SK-N-SH (cell line): ENCODE data around the gene CLCN2. TPM values are rescaled to one million over a fixed set of nuclear protein-coding genes. Genes with fewer than 3 reads are reported as not detected.

ENCODE experiments used
- CTCF ChIA-PET: fragments of 300-600, 350-600 bp; formaldehyde crosslinking; extraction: SDS; loops from one replicate; lab custom pipeline; 2021; lab: Yijun Ruan, JAX
- POLR2A ChIA-PET: fragments of 350-600 bp; sonication (Branson Sonifier 250); formaldehyde crosslinking; extraction: SDS; loops from one replicate; lab custom pipeline; 2020; ENCODE audit warnings: antibody characterized with exemption, inconsistent platforms; lab: Yijun Ruan, JAX
- DNase-seq: peaks from one replicate; pipeline ENCODE4 v3.0.0; 2012
- H2AFZ ChIP-seq: fragments of 200-600 bp; sonication (generic); 2 replicates; pipeline ENCODE4 v1.8.1; 2016; ENCODE audit warnings: antibody characterized with exemption, mild to moderate bottlenecking, low read depth
- H3F3A ChIP-seq: fragments of 200-600 bp; sonication (generic); replicated peaks from 2 replicates; pipeline ENCODE3; 2016; ENCODE audit warnings: antibody characterized with exemption, mild to moderate bottlenecking; ENCODE audit not compliant: insufficient read depth
- H3K27ac ChIP-seq, 2 experiments: fragments of 200-500 bp in 1 of 2; fragments of 200-600 bp in 1 of 2; sonication (Bioruptor generic) in 1 of 2; sonication (generic), shearing (Covaris generic) in 1 of 2; 2 replicates each; pipeline versions ENCODE4 v1.5.1 to v1.6.1; 2014 to 2016; ENCODE audit warnings: low read depth in 2 of 2, inconsistent platforms in 1 of 2, low read length in 1 of 2, mild to moderate bottlenecking in 1 of 2, mixed read lengths in 1 of 2
- H3K27me3 ChIP-seq: fragments of 200-600 bp; sonication (generic), shearing (Covaris generic); 2 replicates; pipeline ENCODE4 v1.6.1; 2016; ENCODE audit warnings: mixed run types; ENCODE audit not compliant: insufficient read depth
- H3K36me3 ChIP-seq, 2 experiments: fragments of 200-500 bp in 1 of 2; fragments of 200-600 bp in 1 of 2; sonication (Bioruptor generic) in 1 of 2; sonication (generic) in 1 of 2; replicated peaks in 1 of 2; 2 replicates each; pipeline versions ENCODE3 to v1.5.1; 2014 to 2016; ENCODE audit warnings: low read length in 1 of 2, mild to moderate bottlenecking in 1 of 2; ENCODE audit not compliant: insufficient read depth in 2 of 2, control insufficient read depth in 1 of 2
- H3K4me1 ChIP-seq, 2 experiments: fragments of 200-500 bp in 1 of 2; fragments of 200-600 bp in 1 of 2; sonication (Bioruptor generic) in 1 of 2; sonication (generic), shearing (Covaris generic) in 1 of 2; 2 replicates each; pipeline versions ENCODE4 v1.5.1 to v1.6.1; 2014 to 2016; ENCODE audit warnings: low read depth in 1 of 2, low read length in 1 of 2, mixed run types in 1 of 2; ENCODE audit not compliant: insufficient read depth in 2 of 2, control insufficient read depth in 1 of 2
- H3K4me2 ChIP-seq: fragments of 200-600 bp; sonication (generic), shearing (Covaris generic); 2 replicates; pipeline ENCODE4 v1.6.1; 2017; ENCODE audit warnings: mixed run types
- H3K4me3 ChIP-seq, 2 experiments: fragments of 200-500 bp in 1 of 2; fragments of 200-600 bp in 1 of 2; sonication (Bioruptor generic) in 1 of 2; sonication (generic), shearing (Covaris generic) in 1 of 2; 2 replicates each; pipeline versions ENCODE4 v1.5.1 to v1.8.1; 2014 to 2016; ENCODE audit warnings: low read depth in 2 of 2, inconsistent platforms in 1 of 2, low read length in 1 of 2, mild to moderate bottlenecking in 1 of 2, mixed read lengths in 1 of 2, moderate library complexity in 1 of 2
- H3K79me2 ChIP-seq: fragments of 200-600 bp; sonication (generic); 2 replicates; pipeline ENCODE4 v1.8.1; 2017; ENCODE audit warnings: mild to moderate bottlenecking; ENCODE audit not compliant: insufficient read depth
- H3K9ac ChIP-seq: fragments of 200-600 bp; sonication (generic); 2 replicates; pipeline ENCODE4 v1.6.1; 2017; ENCODE audit warnings: mixed run types
- H3K9me2 ChIP-seq: fragments of 200-600 bp; sonication (generic); 2 replicates; pipeline ENCODE4 v1.6.1; 2017; ENCODE audit warnings: mixed run types
- H3K9me3 ChIP-seq: fragments of 200-600 bp; sonication (generic); 2 replicates; pipeline ENCODE4 v1.6.1; 2017; ENCODE audit warnings: mixed run types, mild to moderate bottlenecking, moderate library complexity
- H4K20me1 ChIP-seq: fragments of 200-600 bp; sonication (generic); 2 replicates; pipeline ENCODE4 v1.6.1; 2017; ENCODE audit warnings: mild to moderate bottlenecking, mixed run types; ENCODE audit not compliant: insufficient read depth
- EZH2phosphoT487 ChIP-seq: fragments of 200-600 bp; sonication (generic); IDR thresholded peaks from 2 replicates; pipeline ENCODE4 v1.6.1; 2017; ENCODE audit warnings: low read depth, mixed run types, mild to moderate bottlenecking, antibody characterized with exemption, moderate library complexity, borderline replicate concordance
- FOXJ3 ChIP-seq: sonication (generic); formaldehyde crosslinking; IDR thresholded peaks from 2 replicates; pipeline ENCODE4 v1.5.1; 2020; ENCODE audit warnings: mild to moderate bottlenecking, missing genetic modification reagents
- FOXM1 ChIP-seq: IDR thresholded peaks from 2 replicates; pipeline ENCODE4 v1.4.0; 2012; ENCODE audit warnings: low read depth, mild to moderate bottlenecking
- JUND ChIP-seq: IDR thresholded peaks from 2 replicates; pipeline ENCODE4 v1.4.0; 2012
- MAX ChIP-seq: IDR thresholded peaks from 2 replicates; pipeline ENCODE4 v1.4.0; 2012; ENCODE audit warnings: low read depth
- MXI1 ChIP-seq: IDR thresholded peaks from 2 replicates; pipeline ENCODE4 v1.6.1; 2012; ENCODE audit warnings: mild to moderate bottlenecking, low read depth, low read length, improper control_type of control experiment
- NFIC ChIP-seq: IDR thresholded peaks from 2 replicates; pipeline ENCODE4 v1.4.0; 2012; ENCODE audit warnings: borderline replicate concordance
- NRF1 ChIP-seq: IDR thresholded peaks from 2 replicates; pipeline ENCODE4 v1.6.1; 2012; ENCODE audit warnings: low read depth, mild to moderate bottlenecking, low read length
- PBX3 ChIP-seq: IDR thresholded peaks from 2 replicates; pipeline ENCODE4; 2012
- RCOR1 ChIP-seq: fragments of 150-350 bp; IDR thresholded peaks from 2 replicates; pipeline ENCODE4 v1.6.1; 2017; ENCODE audit warnings: antibody characterized with exemption, low read length
- SIN3A ChIP-seq: IDR thresholded peaks from 2 replicates; pipeline ENCODE4 v1.6.1; 2012; ENCODE audit warnings: low read depth, mild to moderate bottlenecking, low read length, moderate library complexity, borderline replicate concordance
- TAF1 ChIP-seq: IDR thresholded peaks from 2 replicates; pipeline ENCODE4 v1.6.1; 2012; ENCODE audit warnings: low read depth, mild to moderate bottlenecking, low read length, moderate library complexity, borderline replicate concordance
- TCF12 ChIP-seq: IDR thresholded peaks from 2 replicates; pipeline ENCODE4 v1.4.0; 2012
- TEAD4 ChIP-seq: IDR thresholded peaks from 2 replicates; pipeline ENCODE4 v1.4.0; 2012; ENCODE audit warnings: mild to moderate bottlenecking, borderline replicate concordance; ENCODE audit not compliant: insufficient read depth
- YY1 ChIP-seq: IDR thresholded peaks from 2 replicates; pipeline ENCODE4 v1.4.0; 2012; ENCODE audit warnings: low read depth, mild to moderate bottlenecking
- ZBTB33 ChIP-seq: IDR thresholded peaks from 2 replicates; pipeline ENCODE4 v1.4.0; 2012; ENCODE audit warnings: low read depth, borderline replicate concordance
- WGBS: methylation state at CpG from one replicate; pipeline ENCODE4 v1.1.6; 2017; ENCODE audit warnings: low lambda C conversion rate; 5-methylcytosine and 5-hydroxymethylcytosine counted together
- polyA plus RNA-seq, 3 experiments: library from polyadenylated mRNA; depleted of rRNA; stranded (reverse); fragments of >200 nt; gene quantifications; 2 replicates each; pipeline ENCODE4 v1.2.3, GENCODE V29; 2012
- TF ChIP-seq, protein P1 (sequence below): fragments of 200-600 bp; sonication (generic); IDR thresholded peaks from 2 replicates; pipeline ENCODE4 v1.6.1; 2017; ENCODE audit warnings: antibody characterized with exemption, mild to moderate bottlenecking, moderate library complexity

CLCN2 gene
- polyA plus RNA-seq, 1 of the 3 experiments (the other 2 are of a cell fraction) = 9.1 TPM

DNA sequence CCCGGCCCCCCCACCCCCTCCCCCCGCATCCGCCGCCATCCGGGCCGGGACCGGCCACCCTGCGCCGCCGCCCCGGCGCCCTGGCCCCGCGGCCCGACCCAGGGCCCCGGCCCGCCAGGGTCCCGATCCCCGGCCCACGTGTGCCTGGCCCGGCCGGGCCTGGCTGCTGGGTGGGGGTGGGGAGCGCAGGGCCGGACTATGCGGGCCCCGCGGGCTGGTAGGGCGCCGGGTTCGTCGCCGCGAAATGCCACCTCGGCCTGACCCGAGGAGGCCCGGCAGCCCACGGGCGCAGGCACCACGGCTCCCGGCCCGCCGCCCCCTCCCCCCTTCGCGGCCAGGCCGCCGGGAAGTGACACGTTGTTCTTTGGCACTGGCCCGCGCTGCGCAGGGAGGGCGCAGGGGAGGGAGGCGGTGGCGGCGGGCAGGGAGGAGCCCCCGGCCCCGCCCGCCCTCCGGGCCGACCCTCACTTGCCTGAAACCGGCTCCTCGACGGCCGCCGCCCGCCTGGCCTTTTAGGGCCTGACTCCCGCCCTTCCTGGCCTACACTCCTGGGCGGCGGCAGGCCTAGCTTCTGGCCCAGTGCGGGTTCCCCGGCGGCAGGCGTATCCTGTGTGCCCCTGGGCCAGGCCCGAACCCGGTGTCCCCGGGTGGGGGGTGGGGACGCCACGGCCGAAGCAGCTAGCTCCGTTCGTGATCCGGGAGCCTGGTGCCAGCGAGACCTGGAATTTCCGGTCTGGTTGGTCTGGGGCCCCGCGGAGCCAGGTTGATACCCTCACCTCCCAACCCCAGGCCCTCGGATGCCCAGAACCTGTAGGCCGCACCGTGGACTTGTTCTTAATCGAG lies 46.5 kb downstream of the CLCN2 start:
- TF ChIP-seq, protein P1, sequence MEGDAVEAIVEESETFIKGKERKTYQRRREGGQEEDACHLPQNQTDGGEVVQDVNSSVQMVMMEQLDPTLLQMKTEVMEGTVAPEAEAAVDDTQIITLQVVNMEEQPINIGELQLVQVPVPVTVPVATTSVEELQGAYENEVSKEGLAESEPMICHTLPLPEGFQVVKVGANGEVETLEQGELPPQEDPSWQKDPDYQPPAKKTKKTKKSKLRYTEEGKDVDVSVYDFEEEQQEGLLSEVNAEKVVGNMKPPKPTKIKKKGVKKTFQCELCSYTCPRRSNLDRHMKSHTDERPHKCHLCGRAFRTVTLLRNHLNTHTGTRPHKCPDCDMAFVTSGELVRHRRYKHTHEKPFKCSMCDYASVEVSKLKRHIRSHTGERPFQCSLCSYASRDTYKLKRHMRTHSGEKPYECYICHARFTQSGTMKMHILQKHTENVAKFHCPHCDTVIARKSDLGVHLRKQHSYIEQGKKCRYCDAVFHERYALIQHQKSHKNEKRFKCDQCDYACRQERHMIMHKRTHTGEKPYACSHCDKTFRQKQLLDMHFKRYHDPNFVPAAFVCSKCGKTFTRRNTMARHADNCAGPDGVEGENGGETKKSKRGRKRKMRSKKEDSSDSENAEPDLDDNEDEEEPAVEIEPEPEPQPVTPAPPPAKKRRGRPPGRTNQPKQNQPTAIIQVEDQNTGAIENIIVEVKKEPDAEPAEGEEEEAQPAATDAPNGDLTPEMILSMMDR = no peak
- TF ChIP-seq MXI1 = no peak; the same call in 1 of the 2 replicates
- peak; percentile 55 for TF ChIP-seq NFIC
- no peak for TF ChIP-seq TEAD4
- no peak for TF ChIP-seq TCF12
- peak; percentile 54; the same call in 1 of the 2 replicates for TF ChIP-seq TAF1
- 0 out of 2 replicates have a peak, but pooled peaks have one; percentile 7 for TF ChIP-seq ZBTB33
- peak; percentile 15; the same call in 1 of the 2 replicates for TF ChIP-seq YY1
- no peak for TF ChIP-seq FOXJ3 (CRISPR knock-in tag)
- no peak for TF ChIP-seq EZH2phosphoT487
- TF ChIP-seq PBX3 = no peak
- TF ChIP-seq NRF1 = peak; percentile 60
- TF ChIP-seq SIN3A = 0 out of 2 replicates have a peak, but pooled peaks have one; percentile 45
- TF ChIP-seq MAX = peak; percentile 3; the same call in 1 of the 2 replicates
- no peak for TF ChIP-seq RCOR1
- no peak for TF ChIP-seq JUND
- no peak for TF ChIP-seq FOXM1
- WGBS = 4% methylated on average over 5 of the region's 89 CpGs
- Histone ChIP-seq H3K27ac (peak overlapping the region; percentile 86 to 89), H3K27me3 (no peaks in the 10 kb centered on the region), H4K20me1 (peaks cover 42% of the 10 kb centered on the region), H3K9me3 (no peaks in the 10 kb centered on the region), H3K36me3 (peaks cover 11 to 12% of the 10 kb centered on the region in 2 experiments), H3K4me3 (peak overlapping the region; percentile 64 to 70), H3F3A (peaks cover 50% of the 10 kb centered on the region), H2AFZ (no peak overlapping the region), H3K9me2 (no peaks in the 10 kb centered on the region), H3K9ac (peak overlapping the region; percentile 94), H3K4me2 (peak overlapping the region; percentile 99), H3K4me1 (peaks cover 27 to 30% of the 10 kb centered on the region in 2 experiments; a peak in 3 of 4 replicates), H3K79me2 (peaks cover 53% of the 10 kb centered on the region)
- peak; percentile 87 for DNase-seq
- ChIA-PET POLR2A (interaction anchor here (2.2 kb wide), 1 partner anchor 23 kb away, joined by 8 read pairs; the partner anchor contains the start of gene FAM131A), CTCF (interaction anchor here (1.0 kb wide), 1 partner anchor 65 kb away, joined by 3 read pairs; the partner anchor contains the start of gene EEF1AKMT4)
